Motor neuron (in vitro differentiated cells): ENCODE measurements around the gene EXOC8. TPM values are rescaled to one million over a fixed set of nuclear protein-coding genes. Genes with fewer than 3 reads are reported as not detected.
A peak's percentile ranks its signal among the peaks of the same experiment; 100 is the strongest.

Source experiments
- ATAC-seq, 8 experiments: fragments of 200-7000 bp; cut with Tn5 transposase; replicated peaks in 6 of 8; 2 replicates each; pipeline ENCODE4 v1.8.0; 2021; ENCODE audit warnings: mild to moderate bottlenecking in 8 of 8, moderate library complexity in 8 of 8
- H3K27ac ChIP-seq, 2 donors: fragments of 250-450 bp; sonication (Bioruptor Pico); 2 replicates each; pipeline ENCODE4 v1.9.0; 2021; ENCODE audit warnings: antibody characterized with exemption in 2 of 2, mild to moderate bottlenecking in 2 of 2, moderate library complexity in 1 of 2
- H3K4me1 ChIP-seq, 2 donors: fragments of 250-450 bp; sonication (Bioruptor Pico); replicated peaks in 1 of 2; 2 replicates each; pipeline ENCODE4 v1.6.1; 2021; ENCODE audit warnings: antibody characterized with exemption in 2 of 2, mild to moderate bottlenecking in 2 of 2, moderate library complexity in 1 of 2
- H3K4me3 ChIP-seq, 5 donors: fragments of 250-450 bp; sonication (Bioruptor Pico); 2 replicates each; pipeline ENCODE4 v1.9.0; 2021; ENCODE audit warnings: antibody characterized with exemption in 5 of 5, mild to moderate bottlenecking in 5 of 5, moderate library complexity in 4 of 5
- WGBS, 10 experiments: fragments of 450-650 bp; shearing (Covaris generic); methylation state at CpG; one replicate each; pipeline ENCODE4 v1.0.0; 2022; 5-methylcytosine and 5-hydroxymethylcytosine counted together
- in situ Hi-C, 9 experiments: fragments of 400-800 bp; cut with MboI; loops; one replicate each; pipeline ENCODE4 v1.15.0; 2021; ENCODE audit warnings: low sequenced_read_pairs in 9 of 9, low pct_unique_long_range_greater_than_20kb in 2 of 9; ENCODE audit not compliant: unreplicated experiment in 9 of 9
- total RNA-seq, 8 experiments: library from RNA; unstranded; fragments of 300-600 nt; gene quantifications; 2 replicates each; pipeline versions ENCODE4 v1.2.3 to v1.2.4, GENCODE V29; 2022

The EXOC8 gene
- total RNA-seq, 8 experiments from 2014 or later, result 13.4 to 19.8 (median 15.7) TPM

GRCh38 chr1:231340328-231341013, 2.8 kb upstream of the EXOC8 start:
- Histone ChIP-seq H3K27ac (no peak overlapping the region), H3K4me1 (peaks cover 7 to 14% of the 10 kb centered on the region in 2 donors), H3K4me3 (no peak overlapping the region)
- 60 to 100% (median 95%) methylated on average over 1 to 6 of the region's 6 CpGs; no CpG with 5 or more reads in 1 of the 10 experiments for WGBS, 10 experiments
- in situ Hi-C loops, result no loop called here
- ATAC-seq, result no peak

GRCh38 chr1:231338270-231339128, 847 bp upstream of the EXOC8 start, which contains the start of gene SPRTN:
Gene SPRTN (plus strand): TSS chr1:231338293. CDS start chr1:231338384, 91 bp downstream.
- in situ Hi-C loops, result no loop called here

GRCh38 chr1:231337043-231337471, 595 bp downstream of the EXOC8 start:
- Histone ChIP-seq H3K27ac (peak overlapping the region; percentile 91 to 97), H3K4me1 (peaks cover 32 to 33% of the 10 kb centered on the region in 2 donors), H3K4me3 (peak overlapping the region; percentile 54 to 85 (median 67))
- WGBS, 10 experiments, result 0 to 6% (median 2%) methylated on average over 1 to 20 of the region's 32 CpGs; no CpG with 5 or more reads in 2 of the 10 experiments
- in situ Hi-C loops, result no loop called here
- ATAC-seq, result peak in 6 of 8 experiments; percentile 5 to 43 (median 12)

More at GRCh38 chr1:231338270-231339128, 847 bp upstream of the EXOC8 start, which contains the start of gene SPRTN:
- peak within 1 kb of the TSS; percentile 91 to 97 for H3K27ac ChIP-seq
- 0 to 20% (median 1%) methylated on average over 1 to 38 of the region's 43 CpGs; no CpG with 5 or more reads in 1 of the 10 experiments for WGBS, 10 experiments
- peak within 1 kb of the TSS; percentile 54 to 85 (median 67) for H3K4me3 ChIP-seq
- ATAC-seq, result peak in 7 of 8 experiments; percentile 4 to 85 (median 81)
- peaks cover 23 to 27% of the 10 kb centered on the region in 2 donors for H3K4me1 ChIP-seq

- WGBS, 10 experiments, result 25 to 85% (median 60%) methylated on average over 1 to 16 of the region's 21 CpGs
- no peak for ATAC-seq
- in situ Hi-C loops, result no loop called here
- peaks cover 32 to 33% of the 10 kb centered on the region in 2 donors for H3K4me1 ChIP-seq
- no peak overlapping the region for H3K27ac ChIP-seq
- peak overlapping the region; percentile 54 to 85 (median 67) for H3K4me3 ChIP-seq
Measured at GRCh38 chr1:231335663-231336602, 1.7 kb downstream of the EXOC8 start.

GRCh38 chr1:231334952-231335351, 2.7 kb downstream of the EXOC8 start:
- H3K4me3 ChIP-seq, result peak overlapping the region in 4 of 5 donors; percentile 7 to 83 (median 66)
- in situ Hi-C loops, result no loop called here
- H3K4me1 ChIP-seq, result peaks cover 32 to 33% of the 10 kb centered on the region in 2 donors
- no peak overlapping the region for H3K27ac ChIP-seq
- no peak for ATAC-seq
- 71 to 96% (median 90%) methylated on average over 2 to 6 of the region's 6 CpGs for WGBS, 10 experiments

GRCh38 chr1:231334079-231334666, 3.5 kb downstream of the EXOC8 start:
- 38 to 100% (median 67%) methylated on average over 1 of the region's 1 CpG; no CpG with 5 or more reads in 5 of the 10 experiments for WGBS, 10 experiments

GRCh38 chr1:231332761-231333160, 4.9 kb downstream of the EXOC8 start:
- peaks cover 26% of the 10 kb centered on the region in 2 donors for H3K4me1 ChIP-seq
- in situ Hi-C loops, result no loop called here
- no peak overlapping the region for H3K27ac ChIP-seq
- WGBS, 10 experiments, result 80 to 100% (median 100%) methylated on average over 1 of the region's 1 CpG; no CpG with 5 or more reads in 1 of the 10 experiments
- peak overlapping the region in 1 of 5 donors; percentile 83 for H3K4me3 ChIP-seq
- ATAC-seq, result no peak

More at GRCh38 chr1:231334079-231334666, 3.5 kb downstream of the EXOC8 start:
- H3K4me3 ChIP-seq, result peak overlapping the region; percentile 7 to 83 (median 66)
- in situ Hi-C loops, result no loop called here
- H3K27ac ChIP-seq, result no peak overlapping the region
- no peak for ATAC-seq
- peaks cover 26% of the 10 kb centered on the region in 2 donors for H3K4me1 ChIP-seq

- 80 to 100% (median 94%) methylated on average over 1 to 7 of the region's 7 CpGs for WGBS, 10 experiments
- Histone ChIP-seq H3K4me1 (peaks cover 11 to 19% of the 10 kb centered on the region in 2 donors), H3K4me3 (no peak overlapping the region), H3K27ac (no peak overlapping the region)
- ATAC-seq, result no peak
- in situ Hi-C loops, result no loop called here
Measured at GRCh38 chr1:231329483-231329882, 8.2 kb downstream of the EXOC8 start.

GRCh38 chr1:231327617-231328016, 10.0 kb downstream of the EXOC8 start:
- in situ Hi-C loops, result no loop called here
- H3K4me1 ChIP-seq, result peaks cover 0 to under 1% of the 10 kb centered on the region in 2 donors
- WGBS, 10 experiments, result 73 to 100% (median 92%) methylated on average over 2 to 5 of the region's 5 CpGs; no CpG with 5 or more reads in 2 of the 10 experiments
- ATAC-seq, result no peak
- no peak overlapping the region for H3K4me3 ChIP-seq
- no peak overlapping the region for H3K27ac ChIP-seq

GRCh38 chr1:231326248-231326647, 11.4 kb downstream of the EXOC8 start:
- in situ Hi-C loops, result no loop called here
- no peak overlapping the region for H3K4me3 ChIP-seq
- H3K27ac ChIP-seq, result no peak overlapping the region
- ATAC-seq, result no peak
- H3K4me1 ChIP-seq, result no peaks in the 10 kb centered on the region
- 57 to 100% (median 69%) methylated on average over 1 of the region's 1 CpG; no CpG with 5 or more reads in 3 of the 10 experiments for WGBS, 10 experiments

- Histone ChIP-seq H3K4me3 (no peak overlapping the region), H3K27ac (no peak overlapping the region), H3K4me1 (no peaks in the 10 kb centered on the region)
- ATAC-seq, result no peak
- in situ Hi-C loops, result no loop called here
- 63 to 96% (median 83%) methylated on average over 2 to 5 of the region's 5 CpGs for WGBS, 10 experiments
Measured at GRCh38 chr1:231324660-231325059, 13.0 kb downstream of the EXOC8 start.
